Measurements from ENCODE around the gene VIPR1. TPM values are rescaled to one million over a fixed set of nuclear protein-coding genes. Genes with fewer than 3 reads are reported as not detected.
"Not testable (repeated sequence)": the region's sequence is repeated elsewhere in the genome, so short reads cannot be mapped to it uniquely, and the experiment has no call there.

VIPR1 gene
- total RNA-seq, 1 donor from 2014 or later = 0.41 TPM

DNA sequence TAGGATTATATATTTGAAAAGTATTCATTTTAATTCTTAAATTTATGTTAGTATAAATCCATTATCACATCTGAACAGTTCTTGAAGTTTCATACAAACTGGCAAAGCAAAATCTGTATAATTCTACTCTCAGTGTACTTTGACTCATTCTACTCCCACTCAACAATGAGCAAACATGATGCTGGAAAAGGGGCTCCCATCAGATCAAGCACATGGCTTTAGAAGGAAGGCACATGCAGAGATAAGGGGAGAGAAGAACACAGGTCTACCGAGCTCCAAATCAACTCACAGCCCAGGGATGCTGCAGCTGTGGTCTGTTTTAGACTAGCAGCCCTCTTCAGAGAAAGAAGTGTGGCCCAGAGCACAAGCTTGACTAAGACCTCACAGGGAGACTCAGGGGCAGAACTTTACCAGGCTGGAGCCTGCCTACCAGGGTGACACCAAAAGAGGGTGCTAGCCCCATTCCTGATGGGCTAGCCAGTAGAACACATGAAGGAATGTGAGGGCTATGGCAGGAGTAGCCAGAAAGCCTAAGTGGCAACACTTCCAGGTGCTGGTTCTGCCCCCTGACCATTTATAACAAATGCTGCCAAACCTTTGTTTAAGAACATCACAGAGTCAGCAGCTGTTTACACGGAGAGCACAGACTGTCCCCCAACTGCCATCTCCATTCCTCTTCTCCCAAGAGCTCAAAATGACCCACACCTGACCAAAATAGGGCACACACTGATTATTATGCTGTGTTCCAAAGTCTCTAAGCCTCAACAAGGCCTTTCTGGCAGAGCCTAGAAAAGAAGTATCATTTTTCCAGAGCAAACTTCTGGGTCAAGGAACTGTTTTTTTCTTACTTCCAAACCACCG is 59.8 kb downstream of the VIPR1 start:
- FAIRE-seq = no peak
- no peak for DNase-seq (ENCODE audit: low spot score in 2 of 2)

- DNase-seq (ENCODE audit: low spot score in 2 of 2) = no peak
- FAIRE-seq = no peak
Observed at GRCh38 chr3:42569593-42570142, 67.2 kb downstream of the VIPR1 start.

- no peak for FAIRE-seq
- DNase-seq (ENCODE audit: low spot score in 2 of 2) = no peak
Observed at GRCh38 chr3:42572278-42572677, 69.8 kb downstream of the VIPR1 start.

- no peak for FAIRE-seq
- no peak for DNase-seq (ENCODE audit: low spot score in 2 of 2)
Observed at GRCh38 chr3:42575137-42575741, 72.8 kb downstream of the VIPR1 start.

GRCh38 chr3:42578054-42578453 is 75.6 kb downstream of the VIPR1 start:
- FAIRE-seq (no peak), DNase-seq (ENCODE audit: low spot score in 2 of 2) (no peak)

DNA sequence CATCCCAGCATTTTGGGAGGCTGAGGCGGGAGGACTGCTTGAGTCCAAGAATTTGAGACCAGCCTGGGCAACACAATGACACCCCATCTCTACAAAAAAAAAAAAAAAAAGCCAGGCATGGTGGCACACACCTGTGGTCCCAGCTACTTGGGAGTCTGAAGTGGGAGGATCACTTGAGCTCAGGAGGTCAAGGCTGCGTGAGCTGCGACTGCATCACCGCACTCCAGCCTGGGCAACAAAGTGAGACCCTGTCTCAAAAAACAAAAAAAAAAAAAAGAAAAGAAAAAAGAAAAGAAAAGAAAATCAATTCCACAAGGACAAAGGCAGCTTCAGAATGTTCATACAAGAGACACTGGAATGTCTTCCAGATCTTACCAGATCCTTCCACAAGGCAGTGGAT is 76.9 kb downstream of the VIPR1 start:
- not testable (repeated sequence) for FAIRE-seq; DNase-seq (ENCODE audit: low spot score in 2 of 2)

- no peak for FAIRE-seq
- DNase-seq (ENCODE audit: low spot score in 2 of 2) = no peak
Observed at GRCh38 chr3:42581400-42581708, 78.9 kb downstream of the VIPR1 start.

DNA sequence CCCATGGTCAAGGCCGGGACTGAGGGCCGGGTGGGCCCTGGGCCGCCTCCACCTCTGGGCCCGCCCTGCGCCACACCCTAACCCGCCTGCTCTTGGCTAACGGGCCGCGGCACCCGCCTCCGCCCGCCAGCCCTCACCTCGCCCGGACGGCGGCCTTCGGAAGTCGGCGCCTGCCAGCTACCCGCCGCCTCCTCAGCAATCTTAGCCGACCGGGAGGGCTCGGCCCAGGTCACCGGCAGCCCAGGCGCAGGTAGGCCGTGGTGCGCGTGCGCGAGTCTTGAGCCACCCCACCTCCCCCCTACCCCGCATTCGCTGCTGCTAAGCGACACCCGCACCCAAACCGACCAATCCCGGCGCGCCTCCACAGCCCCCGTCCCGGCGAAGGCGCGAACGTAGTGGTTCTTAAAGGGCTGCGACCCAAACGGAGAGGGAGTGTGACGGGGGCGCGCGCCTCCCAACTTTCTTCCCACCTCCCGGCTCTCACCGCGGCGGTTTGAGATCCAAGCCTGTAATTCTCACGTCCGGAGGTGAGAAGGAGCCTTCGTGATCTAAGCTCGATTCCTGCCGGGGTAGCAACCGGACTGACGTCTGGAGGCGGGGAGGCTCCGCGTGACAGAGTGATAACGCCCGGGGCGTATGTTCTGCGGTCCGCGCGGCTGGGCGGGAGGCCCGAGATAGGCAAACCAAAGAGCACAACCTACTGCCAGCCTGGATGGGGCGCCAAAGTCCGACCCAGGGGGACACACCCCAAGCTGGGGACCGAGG is 79.4 kb downstream of the VIPR1 start, which contains the start of gene SEC22C:
SEC22C (minus strand) TSS at position 259 of the 765 bp plus-strand sequence. CDS start 12,921 bp downstream, outside the sequence.
- DNase-seq (ENCODE audit: low spot score in 2 of 2) (peak; percentile 94 to 98), FAIRE-seq (no peak)

GRCh38 chr3:42582474-42583070 is 80.1 kb downstream of the VIPR1 start:
- no peak for FAIRE-seq

More at GRCh38 chr3:42582474-42583070, 80.1 kb downstream of the VIPR1 start:
- no peak for DNase-seq (ENCODE audit: low spot score in 2 of 2)

Small RNA genes lying within 50 kb of the gene (small RNA-seq; reads per million reads assigned to genes)
- gene AC092047.1 = not detected

Other genes with a start within 250 kb of the VIPR1 start
- 54.6 TPM for gene CCK, start 236.5 kb upstream of the VIPR1 start, total RNA-seq
- not detected for gene LYZL4, start 92.0 kb upstream of the VIPR1 start, total RNA-seq
- gene SEC22C, start 79.3 kb downstream of the VIPR1 start, total RNA-seq = 64.4 TPM
- 35.1 TPM for gene SS18L2, start 88.2 kb downstream of the VIPR1 start, total RNA-seq
- gene NKTR, start 98.0 kb downstream of the VIPR1 start, total RNA-seq = 110 TPM
- 19.6 TPM for gene ZBTB47, start 151.1 kb downstream of the VIPR1 start, total RNA-seq
- gene KLHL40, start 182.9 kb downstream of the VIPR1 start, total RNA-seq = 0.41 TPM
- gene HHATL, start 200.2 kb downstream of the VIPR1 start, total RNA-seq = not detected

Measured in frontal cortex (tissue), 4 donors.